Activated naive CD4-positive, alpha-beta T cell treated with anti-CD3 and anti-CD28 coated beads, Interleukin-2, amount 10 ng/mL, durations not matched to agents 7 days and 5 days (primary cell): ENCODE measurements around the gene ERMP1.

Source experiments
- CTCF ChIA-PET: fragments of 350-600 bp; sonication (Branson Sonifier 250); formaldehyde crosslinking; loops from one replicate; lab custom pipeline; 2021; ENCODE audit warnings: antibody characterized with exemption; lab: Charles Lee
- DNase-seq: peaks from one replicate; pipeline ENCODE4 v3.0.0-alpha.2; 2020
- H3K27ac Mint-ChIP-seq: one replicate; pipeline ENCODE4 v1.8.0; 2021; ENCODE audit warnings: mild to moderate bottlenecking, moderate library complexity, mixed read lengths
- H3K27me3 Mint-ChIP-seq: one replicate; pipeline ENCODE4 v1.8.0; 2021; ENCODE audit warnings: mild to moderate bottlenecking, mixed read lengths
- H3K36me3 Mint-ChIP-seq: one replicate; pipeline ENCODE4 v1.8.0; 2021; ENCODE audit warnings: mixed read lengths
- H3K4me1 Mint-ChIP-seq: one replicate; pipeline ENCODE4 v1.8.0; 2021; ENCODE audit warnings: mixed read lengths
- H3K4me3 Mint-ChIP-seq: one replicate; pipeline ENCODE4 v1.8.0; 2021; ENCODE audit warnings: mild to moderate bottlenecking, moderate library complexity, mixed read lengths
- H3K9me3 Mint-ChIP-seq: one replicate; pipeline ENCODE4 v1.8.0; 2021; ENCODE audit warnings: mixed read lengths

Gene ERMP1

GRCh38 chr9:5869315-5870019 is 36.5 kb upstream of the ERMP1 start:
- peaks cover 15% of the 10 kb centered on the region for H3K4me1 Mint-ChIP-seq
- peaks cover 3% of the 10 kb centered on the region for H3K36me3 Mint-ChIP-seq
- no peak overlapping the region for H3K4me3 Mint-ChIP-seq
- H3K9me3 Mint-ChIP-seq, result no peaks in the 10 kb centered on the region
- H3K27me3 Mint-ChIP-seq, result no peaks in the 10 kb centered on the region
- CTCF ChIA-PET, result interaction anchor here (0.7 to 3.5 kb wide), 8 partner anchors 10 to 70 kb away, joined by 3 to 21 read pairs (median 5); partner anchors contain the start of gene ERMP1
- no peak overlapping the region for H3K27ac Mint-ChIP-seq
- peak; percentile 45 for DNase-seq

- Mint-ChIP-seq H3K4me1 (peaks cover 10% of the 10 kb centered on the region), H3K27ac (no peak overlapping the region), H3K36me3 (peaks cover 3% of the 10 kb centered on the region), H3K27me3 (no peaks in the 10 kb centered on the region), H3K4me3 (no peak overlapping the region), H3K9me3 (no peaks in the 10 kb centered on the region)
- no peak for DNase-seq
- CTCF ChIA-PET, result interaction anchor here (1.0 to 3.5 kb wide), 4 partner anchors 16 to 25 kb away, joined by 3 to 21 read pairs (median 5); no protein-coding TSS in a partner anchor
Observed at GRCh38 chr9:5868235-5868634, 35.3 kb upstream of the ERMP1 start.

DNA sequence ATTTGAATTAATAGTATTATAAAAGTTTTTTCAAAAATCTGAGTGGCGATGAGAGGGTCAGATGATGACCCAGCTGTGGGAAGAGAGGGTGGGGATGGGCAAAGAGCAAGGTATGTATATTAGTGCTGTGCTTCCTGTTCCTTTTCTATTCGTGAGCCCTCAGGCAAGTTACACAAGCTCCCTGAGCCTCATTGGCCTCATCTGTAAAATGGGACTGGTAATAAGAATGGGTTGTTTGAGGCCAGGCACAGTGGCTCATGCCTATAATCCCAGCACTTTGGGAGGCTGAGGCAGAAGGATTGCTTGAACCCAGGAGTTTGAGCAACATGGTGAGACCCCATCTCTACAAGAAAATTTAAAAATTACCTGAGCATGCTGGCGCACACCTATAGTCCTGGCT is 33.8 kb upstream of the ERMP1 start:
- Mint-ChIP-seq H3K27ac (no peak overlapping the region), H3K27me3 (no peaks in the 10 kb centered on the region), H3K4me1 (peaks cover 10% of the 10 kb centered on the region), H3K36me3 (peaks cover 3% of the 10 kb centered on the region), H3K4me3 (no peak overlapping the region), H3K9me3 (no peaks in the 10 kb centered on the region)
- CTCF ChIA-PET, result no interaction called here
- DNase-seq, result no peak

- Mint-ChIP-seq H3K4me3 (no peak overlapping the region), H3K36me3 (peaks cover 4% of the 10 kb centered on the region), H3K27me3 (no peaks in the 10 kb centered on the region), H3K9me3 (no peaks in the 10 kb centered on the region), H3K27ac (no peak overlapping the region), H3K4me1 (peaks cover 10% of the 10 kb centered on the region)
- CTCF ChIA-PET, result no interaction called here
- no peak for DNase-seq
Observed at GRCh38 chr9:5866272-5866671, 33.4 kb upstream of the ERMP1 start.

DNA sequence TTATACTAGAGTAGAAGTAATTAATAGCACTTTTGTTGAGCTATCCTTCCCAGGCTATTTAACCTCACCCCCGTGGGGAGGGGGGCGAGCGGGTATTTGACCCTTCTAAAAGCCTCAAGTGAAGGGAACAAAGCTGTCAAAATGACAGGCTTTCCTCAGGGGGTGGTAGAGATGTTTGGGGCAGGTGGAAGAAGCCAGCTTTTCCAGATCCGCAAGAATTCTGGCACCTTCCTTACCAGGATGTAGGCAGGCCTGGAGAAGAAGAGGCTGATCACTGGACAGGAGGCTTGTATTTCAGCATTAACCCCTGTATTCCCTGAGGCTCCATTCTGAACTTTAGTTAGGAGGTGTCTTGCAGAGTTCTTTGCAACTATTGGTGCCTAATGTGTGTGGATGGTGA is 31.5 kb upstream of the ERMP1 start:
- peaks cover 4% of the 10 kb centered on the region for H3K4me1 Mint-ChIP-seq
- H3K27ac Mint-ChIP-seq, result no peak overlapping the region
- H3K4me3 Mint-ChIP-seq, result no peak overlapping the region
- no peaks in the 10 kb centered on the region for H3K27me3 Mint-ChIP-seq
- DNase-seq, result no peak
- peaks cover 4% of the 10 kb centered on the region for H3K36me3 Mint-ChIP-seq
- CTCF ChIA-PET, result no interaction called here
- no peaks in the 10 kb centered on the region for H3K9me3 Mint-ChIP-seq

DNA sequence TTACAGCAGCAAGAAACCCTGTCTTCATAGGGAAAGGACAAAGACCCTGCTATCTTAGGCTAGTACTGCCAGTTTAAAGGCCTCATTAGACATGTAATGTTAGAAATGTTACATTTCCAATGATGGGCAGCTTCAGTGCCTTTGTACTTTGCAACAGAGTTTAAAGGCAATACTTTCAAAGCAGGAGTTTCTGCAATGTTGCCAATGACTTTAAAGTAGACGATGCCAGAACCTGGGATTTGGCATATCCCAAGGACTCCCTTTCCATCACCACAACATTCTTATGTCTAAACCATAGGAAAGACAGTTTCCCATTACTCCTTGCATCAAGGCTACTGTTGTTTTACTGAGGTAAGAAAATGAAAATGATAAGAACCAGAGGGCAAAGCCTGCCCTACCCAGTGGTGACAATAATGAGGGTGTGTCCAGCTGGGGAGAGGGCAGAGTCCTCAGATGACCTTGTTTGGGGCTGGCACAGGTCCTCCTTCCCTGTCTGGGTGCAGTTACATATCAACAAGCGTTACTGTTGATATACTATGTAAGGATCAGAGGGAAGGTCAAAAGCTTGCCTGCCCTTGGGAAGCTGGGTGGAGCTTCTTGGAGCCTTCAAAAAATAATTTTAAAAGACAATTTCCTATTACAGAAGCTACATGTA is 30.3 kb upstream of the ERMP1 start:
- Mint-ChIP-seq H3K27me3 (no peaks in the 10 kb centered on the region), H3K36me3 (peaks cover 1% of the 10 kb centered on the region), H3K4me3 (no peak overlapping the region), H3K9me3 (no peaks in the 10 kb centered on the region), H3K27ac (no peak overlapping the region), H3K4me1 (no peaks in the 10 kb centered on the region)
- no peak for DNase-seq
- CTCF ChIA-PET, result interaction anchor here (1.6 kb wide), 1 partner anchor 30 kb away, joined by 4 read pairs; the partner anchor contains the start of gene ERMP1

GRCh38 chr9:5858833-5859232 is 25.9 kb upstream of the ERMP1 start:
- DNase-seq, result no peak
- Mint-ChIP-seq H3K27me3 (no peaks in the 10 kb centered on the region), H3K27ac (no peak overlapping the region), H3K9me3 (peaks cover 2% of the 10 kb centered on the region), H3K4me1 (peaks cover 5% of the 10 kb centered on the region), H3K4me3 (no peak overlapping the region), H3K36me3 (peaks cover 9% of the 10 kb centered on the region)
- CTCF ChIA-PET, result no interaction called here

- peaks cover 14% of the 10 kb centered on the region for H3K36me3 Mint-ChIP-seq
- no peak overlapping the region for H3K4me3 Mint-ChIP-seq
- no peaks in the 10 kb centered on the region for H3K27me3 Mint-ChIP-seq
- H3K27ac Mint-ChIP-seq, result no peak overlapping the region
- CTCF ChIA-PET, result interaction anchor here (0.8 kb wide), 1 partner anchor 28 kb away, joined by 3 read pairs; no protein-coding TSS in a partner anchor
- peaks cover 14% of the 10 kb centered on the region for H3K4me1 Mint-ChIP-seq
- peaks cover 6% of the 10 kb centered on the region for H3K9me3 Mint-ChIP-seq
- no peak for DNase-seq
Observed at GRCh38 chr9:5857928-5858327, 25.0 kb upstream of the ERMP1 start.

GRCh38 chr9:5854063-5854790 is 21.3 kb upstream of the ERMP1 start:
- H3K27ac Mint-ChIP-seq, result no peak overlapping the region
- H3K36me3 Mint-ChIP-seq, result peaks cover 23% of the 10 kb centered on the region
- no peak for DNase-seq
- no peak overlapping the region for H3K4me3 Mint-ChIP-seq
- CTCF ChIA-PET, result interaction anchor here (0.6 to 2.3 kb wide), 2 partner anchors 31 to 72 kb away, joined by 3 to 5 read pairs; no protein-coding TSS in a partner anchor
- no peaks in the 10 kb centered on the region for H3K27me3 Mint-ChIP-seq
- peaks cover 6% of the 10 kb centered on the region for H3K9me3 Mint-ChIP-seq
- peaks cover 50% of the 10 kb centered on the region for H3K4me1 Mint-ChIP-seq

DNA sequence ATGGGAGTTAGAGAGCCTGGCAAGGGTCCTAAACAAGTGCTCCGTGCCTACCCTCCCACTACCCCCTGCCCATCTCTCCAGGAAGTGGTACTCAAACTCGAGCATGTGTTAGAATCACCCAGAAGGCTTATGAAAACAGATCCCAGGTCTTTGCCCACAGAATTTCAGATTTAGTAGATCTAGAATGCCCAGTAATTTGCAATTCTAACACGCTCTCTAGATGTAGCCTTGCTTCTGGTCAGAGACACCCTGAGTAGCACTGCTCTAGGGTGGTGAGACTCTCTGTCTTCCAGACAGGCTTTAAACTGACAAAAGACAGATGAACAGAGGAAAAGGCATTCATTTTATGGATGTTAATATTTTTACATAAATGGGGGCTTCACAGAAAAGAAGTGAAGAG is 20.7 kb upstream of the ERMP1 start:
- Mint-ChIP-seq H3K4me1 (peaks cover 53% of the 10 kb centered on the region), H3K9me3 (peaks cover 6% of the 10 kb centered on the region), H3K36me3 (peaks cover 24% of the 10 kb centered on the region), H3K27ac (no peak overlapping the region), H3K27me3 (no peaks in the 10 kb centered on the region), H3K4me3 (no peak overlapping the region)
- CTCF ChIA-PET, result interaction anchor here (0.6 to 2.3 kb wide), 3 partner anchors 12 to 73 kb away, joined by 3 to 5 read pairs (median 3); no protein-coding TSS in a partner anchor
- DNase-seq, result no peak

DNA sequence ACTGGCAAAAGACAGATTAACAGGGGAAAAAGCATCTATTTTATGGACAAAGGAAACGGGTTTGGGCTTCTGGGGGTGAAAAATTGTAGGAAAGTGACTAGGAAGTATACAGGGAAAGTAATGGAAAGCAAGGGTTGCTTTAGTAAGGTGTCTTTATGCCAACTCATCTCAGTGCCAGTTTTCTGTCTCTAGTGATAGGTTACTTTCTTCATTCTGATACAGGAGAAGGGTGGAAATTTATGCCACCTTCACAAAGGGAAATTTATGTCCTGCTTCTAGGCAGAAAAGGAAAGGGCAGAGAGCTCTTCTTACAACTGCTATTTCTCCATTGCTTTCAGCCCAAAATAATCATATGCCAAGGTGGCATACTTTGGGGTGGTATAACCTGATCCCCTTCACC is 20.1 kb upstream of the ERMP1 start:
- H3K36me3 Mint-ChIP-seq, result peaks cover 25% of the 10 kb centered on the region
- H3K4me3 Mint-ChIP-seq, result no peak overlapping the region
- peaks cover 60% of the 10 kb centered on the region for H3K4me1 Mint-ChIP-seq

DNA sequence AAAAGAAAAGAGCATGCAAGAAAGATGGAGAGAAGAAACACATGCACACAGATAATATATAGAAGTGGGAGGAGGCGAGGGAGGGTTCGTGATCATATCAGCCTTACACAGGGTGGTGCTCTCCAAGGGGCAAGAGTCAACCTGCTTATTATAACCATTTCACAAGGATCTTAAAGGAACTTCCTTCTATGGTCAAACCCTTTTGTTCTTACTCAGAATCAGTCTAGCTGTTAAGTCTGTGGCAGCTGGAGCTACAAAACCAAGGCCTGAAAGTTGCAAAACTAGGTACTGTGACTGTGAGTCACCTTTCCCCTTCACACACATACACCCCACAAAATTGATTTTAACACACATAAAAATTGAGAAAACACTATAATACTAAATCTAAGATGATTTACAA is 18.5 kb upstream of the ERMP1 start:
- DNase-seq, result peak; percentile 50
- Mint-ChIP-seq H3K27ac (peak overlapping the region; percentile 73), H3K9me3 (peaks cover 6% of the 10 kb centered on the region), H3K4me3 (no peak overlapping the region), H3K27me3 (no peaks in the 10 kb centered on the region), H3K4me1 (peaks cover 69% of the 10 kb centered on the region), H3K36me3 (peaks cover 30% of the 10 kb centered on the region)
- CTCF ChIA-PET, result interaction anchor here (0.6 to 2.2 kb wide), 8 partner anchors 9 to 35 kb away, joined by 3 to 10 read pairs (median 4); partner anchors contain the start of gene ERMP1

More for the DNA sequence above, 20.1 kb upstream of the ERMP1 start:
- H3K9me3 Mint-ChIP-seq, result peaks cover 6% of the 10 kb centered on the region
- no peak for DNase-seq
- H3K27ac Mint-ChIP-seq, result no peak overlapping the region
- CTCF ChIA-PET, result interaction anchor here (1.3 to 2.3 kb wide), 3 partner anchors 11 to 33 kb away, joined by 3 to 10 read pairs (median 5); partner anchors contain the start of gene ERMP1
- no peaks in the 10 kb centered on the region for H3K27me3 Mint-ChIP-seq

- Mint-ChIP-seq H3K27ac (peak overlapping the region; percentile 73), H3K4me3 (no peak overlapping the region), H3K9me3 (peaks cover 8% of the 10 kb centered on the region), H3K27me3 (no peaks in the 10 kb centered on the region), H3K4me1 (peaks cover 76% of the 10 kb centered on the region), H3K36me3 (peaks cover 33% of the 10 kb centered on the region)
- CTCF ChIA-PET, result interaction anchor here (1.2 to 2.2 kb wide), 2 partner anchors 10 to 36 kb away, joined by 3 to 6 read pairs; no protein-coding TSS in a partner anchor
- DNase-seq, result no peak
Observed at GRCh38 chr9:5850724-5851122, 17.8 kb upstream of the ERMP1 start.
